Measurements from ENCODE around the gene PRKN. TPM values are rescaled to one million over a fixed set of nuclear protein-coding genes. Genes with fewer than 3 reads are reported as not detected.

PRKN gene
- total RNA-seq, 2 donors from 2014 or later = 15.7 to 19.3 TPM

- DNase-seq (ENCODE audit: low spot score) = no peak
- TF ChIP-seq CTCF (IDR thresholded peaks at IDR 0.05) = no peak
- H3K9me3 ChIP-seq = no peaks in the 10 kb centered on the region
- no peak overlapping the region for H3K4me3 ChIP-seq
- H3K36me3 ChIP-seq = no peaks in the 10 kb centered on the region
- no peak overlapping the region for H3K27ac ChIP-seq
- H3K27me3 ChIP-seq = no peaks in the 10 kb centered on the region
- H3K4me1 ChIP-seq = no peaks in the 10 kb centered on the region
Observed at GRCh38 chr6:162697872-162698403, 29.6 kb downstream of the PRKN start.

GRCh38 chr6:162690158-162690557, 37.4 kb downstream of the PRKN start:
- no peak for TF ChIP-seq CTCF (IDR thresholded peaks at IDR 0.05)

GRCh38 chr6:162688751-162689345, 38.7 kb downstream of the PRKN start:
- no peaks in the 10 kb centered on the region for H3K9me3 ChIP-seq
- no peaks in the 10 kb centered on the region for H3K27me3 ChIP-seq
- H3K4me1 ChIP-seq = no peaks in the 10 kb centered on the region
- H3K4me3 ChIP-seq = no peak overlapping the region
- no peak for DNase-seq (ENCODE audit: low spot score)
- TF ChIP-seq CTCF (IDR thresholded peaks at IDR 0.05) = no peak
- no peaks in the 10 kb centered on the region for H3K36me3 ChIP-seq
- no peak overlapping the region for H3K27ac ChIP-seq

More at GRCh38 chr6:162690158-162690557, 37.4 kb downstream of the PRKN start:
- Histone ChIP-seq H3K27ac (no peak overlapping the region), H3K4me3 (no peak overlapping the region), H3K4me1 (no peaks in the 10 kb centered on the region), H3K36me3 (no peaks in the 10 kb centered on the region), H3K27me3 (no peaks in the 10 kb centered on the region), H3K9me3 (no peaks in the 10 kb centered on the region)
- DNase-seq (ENCODE audit: low spot score) = no peak

- no peak for DNase-seq (ENCODE audit: low spot score)
- Histone ChIP-seq H3K27ac (no peak overlapping the region), H3K9me3 (no peaks in the 10 kb centered on the region), H3K27me3 (no peaks in the 10 kb centered on the region), H3K36me3 (no peaks in the 10 kb centered on the region), H3K4me3 (no peak overlapping the region), H3K4me1 (peaks cover 0 to 7% of the 10 kb centered on the region in 2 donors)
- no peak for TF ChIP-seq CTCF (IDR thresholded peaks at IDR 0.05)
Observed at GRCh38 chr6:162685586-162685985, 42.0 kb downstream of the PRKN start.

GRCh38 chr6:162684961-162685360, 42.6 kb downstream of the PRKN start:
- H3K27ac ChIP-seq = no peak overlapping the region
- H3K27me3 ChIP-seq = no peaks in the 10 kb centered on the region
- TF ChIP-seq CTCF (IDR thresholded peaks at IDR 0.05) = no peak
- DNase-seq (ENCODE audit: low spot score) = no peak
- no peaks in the 10 kb centered on the region for H3K36me3 ChIP-seq
- no peak overlapping the region for H3K4me3 ChIP-seq
- H3K9me3 ChIP-seq = no peaks in the 10 kb centered on the region
- peaks cover 0 to 7% of the 10 kb centered on the region in 2 donors for H3K4me1 ChIP-seq

- H3K27me3 ChIP-seq = no peaks in the 10 kb centered on the region
- H3K36me3 ChIP-seq = no peaks in the 10 kb centered on the region
- TF ChIP-seq CTCF (IDR thresholded peaks at IDR 0.05) = no peak
- H3K4me3 ChIP-seq = no peak overlapping the region
- no peak for DNase-seq (ENCODE audit: low spot score)
- peaks cover 0 to 7% of the 10 kb centered on the region in 2 donors for H3K4me1 ChIP-seq
- H3K9me3 ChIP-seq = no peaks in the 10 kb centered on the region
- no peak overlapping the region for H3K27ac ChIP-seq
Observed at GRCh38 chr6:162684052-162684451, 43.5 kb downstream of the PRKN start.
